CD4-positive, alpha-beta memory T cell (primary cell): ENCODE results near the gene CHPF2. TPM values are rescaled to one million over a fixed set of nuclear protein-coding genes. Genes with fewer than 3 reads are reported as not detected.

ENCODE experiments used
- CTCF ChIA-PET: fragments of 350-600 bp; sonication (Branson Sonifier 250); formaldehyde crosslinking; loops from one replicate; lab custom pipeline; 2021; ENCODE audit warnings: inconsistent platforms; ENCODE audit not compliant: partially characterized antibody; lab: Charles Lee
- POLR2A ChIA-PET: fragments of 350-600 bp; sonication (Branson Sonifier 250); formaldehyde crosslinking; loops from one replicate; lab custom pipeline; 2021; ENCODE audit not compliant: partially characterized antibody; lab: Charles Lee
- DNase-seq, 5 donors: peaks; one replicate each; pipeline versions ENCODE4 v3.0.0 to v3.0.0-alpha.2; 2020 to 2022; ENCODE audit warnings: mixed read lengths in 1 of 5
- H3K27ac ChIP-seq: one replicate; pipeline ENCODE4 v1.7.0; 2013; ENCODE audit warnings: low read depth, low read length
- H3K27me3 ChIP-seq: 2 replicates; pipeline ENCODE4 v1.7.0; 2013; ENCODE audit warnings: mild to moderate bottlenecking, low read length, moderate library complexity; ENCODE audit not compliant: insufficient read depth
- H3K36me3 ChIP-seq: 2 replicates; pipeline ENCODE4 v1.7.0; 2013; ENCODE audit warnings: mild to moderate bottlenecking, low read length, moderate library complexity; ENCODE audit not compliant: insufficient read depth
- H3K4me1 ChIP-seq: 2 replicates; pipeline ENCODE4 v1.7.0; 2013; ENCODE audit warnings: mild to moderate bottlenecking, low read length, moderate library complexity; ENCODE audit not compliant: insufficient read depth
- H3K4me3 ChIP-seq, 2 donors: one replicate each; pipeline ENCODE4 v1.7.0; 2013; ENCODE audit warnings: low read length in 2 of 2, mild to moderate bottlenecking in 1 of 2
- H3K9me3 ChIP-seq, 2 donors: one replicate each; pipeline ENCODE4 v1.7.0; 2013; ENCODE audit warnings: low read length in 2 of 2, control low read depth in 1 of 2; ENCODE audit not compliant: control insufficient read depth in 1 of 2
- H3K27ac Mint-ChIP-seq, 7 donors: one replicate each; pipeline ENCODE4 v1.8.0; 2020 to 2021; ENCODE audit warnings: mixed read lengths in 7 of 7, mild to moderate bottlenecking in 6 of 7, inconsistent platforms in 3 of 7, moderate library complexity in 3 of 7
- H3K27me3 Mint-ChIP-seq, 2 donors: one replicate each; pipeline ENCODE4 v1.8.0; 2020 to 2021; ENCODE audit warnings: mixed read lengths in 2 of 2
- H3K36me3 Mint-ChIP-seq, 2 donors: one replicate each; pipeline ENCODE4 v1.8.0; 2020 to 2021; ENCODE audit warnings: mixed read lengths in 2 of 2, inconsistent platforms in 1 of 2, mild to moderate bottlenecking in 1 of 2
- H3K4me1 Mint-ChIP-seq, 4 donors: one replicate each; pipeline ENCODE4 v1.8.0; 2020 to 2021; ENCODE audit warnings: mixed read lengths in 4 of 4, mild to moderate bottlenecking in 1 of 4
- H3K4me3 Mint-ChIP-seq, 8 donors: one replicate each; pipeline ENCODE4 v1.8.0; 2020 to 2021; ENCODE audit warnings: mixed read lengths in 8 of 8, mild to moderate bottlenecking in 7 of 8, moderate library complexity in 6 of 8, inconsistent platforms in 3 of 8
- H3K9me3 Mint-ChIP-seq, 8 donors: one replicate each; pipeline ENCODE4 v1.8.0; 2020 to 2021; ENCODE audit warnings: mixed read lengths in 8 of 8, mild to moderate bottlenecking in 5 of 8, inconsistent platforms in 3 of 8, moderate library complexity in 1 of 8
- intact Hi-C: fragments of 100-400 bp; cut with micrococcal nuclease; formaldehyde crosslinking; loops from one replicate; pipeline ENCODE4 v1.15.1; 2023
- polyA plus RNA-seq, 2 donors: library from polyadenylated mRNA; unstranded; fragments of 300-500 nt; fragmentation: Illumina TruSeq; gene quantifications; one replicate each; pipeline ENCODE4 v1.2.3, GENCODE V29; 2021
- total RNA-seq, 2 experiments: library from RNA; stranded (reverse); gene quantifications; one replicate each; pipeline ENCODE4 v1.2.3, GENCODE V29; 2021

CHPF2 gene
- total and polyA plus RNA-seq, 4 experiments from 2014 or later, result 25.3 to 52.3 (median 40.4) TPM

DNA sequence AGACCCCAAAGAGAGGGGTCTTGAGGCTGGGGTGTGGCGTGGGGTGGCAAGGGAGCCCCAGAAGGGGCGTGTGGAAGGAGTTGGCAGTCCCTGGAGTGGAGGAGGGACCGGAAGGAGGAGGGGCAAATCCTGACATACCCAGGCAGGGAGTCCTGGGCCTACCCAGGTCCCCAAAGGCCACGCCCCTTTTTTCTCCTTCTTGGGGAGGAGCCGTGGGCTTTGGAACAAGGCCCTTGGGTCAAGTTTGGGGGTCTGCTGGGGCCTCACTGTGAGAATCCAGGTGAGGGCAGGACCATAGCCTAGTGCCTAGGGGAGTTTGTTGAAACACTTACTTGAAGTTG lies 17.4 kb downstream of the CHPF2 start:
- Histone ChIP-seq H3K9me3 (no peaks in the 10 kb centered on the region), H3K27ac (no peak overlapping the region), H3K4me1 (peaks cover 46% of the 10 kb centered on the region), H3K36me3 (no peaks in the 10 kb centered on the region), H3K4me3 (no peak overlapping the region), H3K27me3 (peaks cover 37% of the 10 kb centered on the region)
- ChIA-PET CTCF (no interaction called here), POLR2A (interaction anchor here (1.0 kb wide), 1 partner anchor 17 kb away, joined by 3 read pairs; the partner anchor contains the start of gene CHPF2)
- DNase-seq, result peak in 1 of 5 donors; percentile 28
- Mint-ChIP-seq H3K9me3 (no peaks in the 10 kb centered on the region), H3K4me1 (peaks cover 19 to 57% (median 32%) of the 10 kb centered on the region in 4 donors), H3K36me3 (no peaks in the 10 kb centered on the region), H3K4me3 (peak overlapping the region in 7 of 8 donors; percentile 51 to 82 (median 71)), H3K27ac (peak overlapping the region in 1 of 7 donors; percentile 4), H3K27me3 (peaks cover 31 to 50% of the 10 kb centered on the region in 2 donors)
- intact Hi-C loops, result loop anchor here (5.0 kb wide), 1 partner anchor 42 kb away; no protein-coding TSS in a partner anchor

DNA sequence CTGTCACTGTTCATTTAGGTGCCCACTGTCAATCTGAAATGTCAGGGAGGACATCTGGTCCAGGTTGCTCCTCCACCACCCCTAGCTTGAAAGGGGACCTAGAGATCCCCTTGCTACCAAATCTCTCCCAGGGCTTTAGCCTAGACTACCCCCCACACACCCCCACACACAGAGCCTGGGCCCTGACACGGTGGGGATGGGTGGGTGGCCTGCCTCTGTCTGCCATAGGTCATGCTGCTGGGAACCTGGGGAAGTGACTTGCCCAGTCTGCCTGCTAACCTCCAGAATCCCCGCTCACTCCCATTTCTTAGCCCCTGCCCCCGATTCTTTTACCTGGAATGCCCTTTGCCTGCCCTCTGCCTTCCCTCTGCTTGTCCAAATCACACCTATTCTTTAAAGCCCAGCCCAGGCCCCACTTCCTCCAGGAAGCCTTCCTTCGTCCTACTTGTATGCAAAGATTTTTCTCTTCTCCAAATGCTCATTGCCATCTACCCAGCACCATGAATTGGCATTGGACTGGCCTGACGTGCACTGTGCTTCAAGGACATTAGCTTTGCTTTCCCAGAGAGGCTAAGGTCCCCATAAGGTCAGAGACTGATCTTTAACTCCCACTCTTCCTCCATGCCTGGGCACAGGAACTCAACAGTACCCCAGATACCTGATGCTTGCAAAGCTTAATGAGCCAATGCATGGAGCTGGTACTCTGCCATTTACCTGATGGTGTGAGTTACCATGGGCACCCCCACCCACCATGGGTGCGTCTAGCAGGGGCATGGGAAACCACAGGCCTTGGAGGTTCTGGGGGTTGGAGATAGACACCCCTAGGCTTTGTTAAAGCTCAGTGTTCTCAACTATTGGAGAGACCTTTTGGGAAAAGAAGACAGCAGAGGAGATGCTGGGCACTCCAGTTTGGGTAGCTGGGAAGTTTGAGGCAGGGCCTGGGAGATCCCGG lies 18.2 kb downstream of the CHPF2 start:
- H3K4me3 Mint-ChIP-seq, result peak overlapping the region; percentile 58 to 82 (median 76)
- H3K27ac ChIP-seq, result no peak overlapping the region
- CTCF ChIA-PET, result interaction anchor here (0.8 kb wide), 1 partner anchor 54 kb away, joined by 3 read pairs; no protein-coding TSS in a partner anchor
- intact Hi-C loops, result no loop called here
- H3K27ac Mint-ChIP-seq, result peak overlapping the region in 4 of 7 donors; percentile 11 to 77 (median 32)
- no peaks in the 10 kb centered on the region for H3K36me3 Mint-ChIP-seq
- DNase-seq, result peak in 1 of 5 donors; percentile 24
- H3K4me3 ChIP-seq, result no peak overlapping the region
- no peaks in the 10 kb centered on the region for H3K36me3 ChIP-seq
- H3K9me3 ChIP-seq, result no peaks in the 10 kb centered on the region
- POLR2A ChIA-PET, result interaction anchor here (1.0 kb wide), 1 partner anchor 18 kb away, joined by 3 read pairs; the partner anchor contains the start of gene CHPF2
- peaks cover 38% of the 10 kb centered on the region for H3K4me1 ChIP-seq
- peaks cover 32 to 55% of the 10 kb centered on the region in 2 donors for H3K27me3 Mint-ChIP-seq
- peaks cover 19 to 53% (median 30%) of the 10 kb centered on the region in 4 donors for H3K4me1 Mint-ChIP-seq
- H3K9me3 Mint-ChIP-seq, result no peaks in the 10 kb centered on the region
- peaks cover 32% of the 10 kb centered on the region for H3K27me3 ChIP-seq

- Mint-ChIP-seq H3K27me3 (peaks cover 30 to 58% of the 10 kb centered on the region in 2 donors), H3K4me3 (peak overlapping the region in 7 of 8 donors; percentile 49 to 82 (median 73)), H3K36me3 (no peaks in the 10 kb centered on the region), H3K27ac (no peak overlapping the region), H3K9me3 (no peaks in the 10 kb centered on the region), H3K4me1 (peaks cover 17 to 47% (median 26%) of the 10 kb centered on the region in 4 donors)
- Histone ChIP-seq H3K27ac (no peak overlapping the region), H3K4me1 (peaks cover 33% of the 10 kb centered on the region), H3K27me3 (peaks cover 32% of the 10 kb centered on the region), H3K9me3 (no peaks in the 10 kb centered on the region), H3K4me3 (no peak overlapping the region), H3K36me3 (no peaks in the 10 kb centered on the region)
- ChIA-PET CTCF (interaction anchor here (0.8 kb wide), 1 partner anchor 53 kb away, joined by 3 read pairs; no protein-coding TSS in a partner anchor), POLR2A (no interaction called here)
- DNase-seq, result no peak
- intact Hi-C loops, result no loop called here
These were observed 19.0 kb downstream of the CHPF2 start for GRCh38 chr7:151251328-151251688.

DNA sequence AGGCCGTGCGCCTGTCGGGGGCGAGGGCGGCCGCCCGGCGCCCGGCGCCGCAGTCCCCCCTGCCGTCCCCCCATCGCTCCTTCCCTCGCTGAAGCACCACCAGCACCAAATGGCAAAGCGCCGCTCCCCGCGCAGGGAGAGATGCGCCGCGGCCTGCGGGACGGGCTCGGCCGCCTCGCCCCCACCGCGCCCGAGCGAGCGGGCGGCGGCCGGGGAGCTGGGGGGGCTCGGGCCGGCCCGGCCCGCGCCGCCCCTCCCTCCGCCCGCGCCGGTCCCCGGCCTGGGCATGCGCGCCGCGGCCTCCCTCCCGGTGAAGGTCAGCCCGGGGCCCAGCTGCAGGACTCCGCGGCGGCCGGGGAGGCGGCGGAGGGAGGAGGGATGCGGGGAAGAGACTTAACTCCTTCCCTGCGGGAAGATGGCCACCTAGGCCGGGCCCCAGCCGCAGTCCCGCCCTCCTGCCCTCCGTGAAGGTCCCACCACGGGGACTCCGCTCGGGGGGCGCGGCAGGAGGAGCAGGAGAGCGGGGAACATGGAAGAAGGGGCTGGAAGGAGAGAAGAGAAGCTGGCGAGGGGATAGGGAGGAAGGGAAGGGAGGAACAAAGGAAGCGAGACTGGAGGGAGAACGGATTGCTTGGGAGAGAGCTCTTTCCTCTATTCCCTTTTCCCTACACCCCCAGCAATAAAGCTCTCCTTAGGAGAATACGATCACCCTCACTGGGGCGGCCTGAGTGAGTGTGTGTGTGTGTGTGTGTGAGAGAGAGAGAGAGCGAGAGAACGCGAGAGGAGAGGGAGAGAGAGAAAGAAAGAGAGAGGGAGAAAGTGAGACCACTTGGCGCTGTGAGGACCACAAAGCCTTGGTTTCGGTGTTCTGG lies 19.6 kb downstream of the CHPF2 start:
- Mint-ChIP-seq H3K36me3 (no peaks in the 10 kb centered on the region), H3K4me3 (peak overlapping the region in 7 of 8 donors; percentile 45 to 75 (median 59)), H3K9me3 (no peaks in the 10 kb centered on the region), H3K27ac (no peak overlapping the region), H3K4me1 (peaks cover 16 to 44% (median 24%) of the 10 kb centered on the region in 4 donors), H3K27me3 (peaks cover 31 to 58% of the 10 kb centered on the region in 2 donors)
- intact Hi-C loops, result no loop called here
- ChIA-PET POLR2A (no interaction called here), CTCF (interaction anchor here (1.1 kb wide), 1 partner anchor 16 kb away, joined by 3 read pairs; no protein-coding TSS in a partner anchor)
- H3K4me1 ChIP-seq, result peaks cover 30% of the 10 kb centered on the region
- no peaks in the 10 kb centered on the region for H3K9me3 ChIP-seq
- no peak overlapping the region for H3K4me3 ChIP-seq
- no peak overlapping the region for H3K27ac ChIP-seq
- H3K27me3 ChIP-seq, result peaks cover 32% of the 10 kb centered on the region
- no peaks in the 10 kb centered on the region for H3K36me3 ChIP-seq
- DNase-seq, result peak in 1 of 5 donors; percentile 43

DNA sequence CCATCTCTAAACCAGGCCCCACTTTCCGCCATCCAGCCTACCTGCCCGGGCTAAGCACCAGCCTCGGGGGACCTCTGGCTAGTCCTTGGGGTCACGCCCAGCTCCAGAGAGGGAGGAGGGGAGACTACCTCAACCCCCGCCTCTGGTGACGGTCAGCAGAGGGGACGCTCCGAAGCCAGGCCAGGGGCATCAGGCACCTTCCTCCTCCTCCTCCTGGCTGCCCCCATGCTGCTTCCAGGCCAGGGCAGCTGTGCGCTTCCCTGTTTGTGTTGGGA lies 20.2 kb downstream of the CHPF2 start:
- Histone ChIP-seq H3K36me3 (no peaks in the 10 kb centered on the region), H3K27ac (no peak overlapping the region), H3K9me3 (no peaks in the 10 kb centered on the region), H3K4me1 (peaks cover 25% of the 10 kb centered on the region), H3K27me3 (peaks cover 27% of the 10 kb centered on the region), H3K4me3 (no peak overlapping the region)
- no peak overlapping the region for H3K27ac Mint-ChIP-seq
- H3K36me3 Mint-ChIP-seq, result no peaks in the 10 kb centered on the region
- POLR2A ChIA-PET, result no interaction called here
- peak overlapping the region in 7 of 8 donors; percentile 33 to 73 (median 58) for H3K4me3 Mint-ChIP-seq
- H3K27me3 Mint-ChIP-seq, result peaks cover 33 to 57% of the 10 kb centered on the region in 2 donors
- intact Hi-C loops, result no loop called here
- DNase-seq, result no peak
- peaks cover 15 to 42% (median 24%) of the 10 kb centered on the region in 4 donors for H3K4me1 Mint-ChIP-seq
- CTCF ChIA-PET, result interaction anchor here (1.1 kb wide), 1 partner anchor 16 kb away, joined by 3 read pairs; no protein-coding TSS in a partner anchor
- no peaks in the 10 kb centered on the region for H3K9me3 Mint-ChIP-seq

DNA sequence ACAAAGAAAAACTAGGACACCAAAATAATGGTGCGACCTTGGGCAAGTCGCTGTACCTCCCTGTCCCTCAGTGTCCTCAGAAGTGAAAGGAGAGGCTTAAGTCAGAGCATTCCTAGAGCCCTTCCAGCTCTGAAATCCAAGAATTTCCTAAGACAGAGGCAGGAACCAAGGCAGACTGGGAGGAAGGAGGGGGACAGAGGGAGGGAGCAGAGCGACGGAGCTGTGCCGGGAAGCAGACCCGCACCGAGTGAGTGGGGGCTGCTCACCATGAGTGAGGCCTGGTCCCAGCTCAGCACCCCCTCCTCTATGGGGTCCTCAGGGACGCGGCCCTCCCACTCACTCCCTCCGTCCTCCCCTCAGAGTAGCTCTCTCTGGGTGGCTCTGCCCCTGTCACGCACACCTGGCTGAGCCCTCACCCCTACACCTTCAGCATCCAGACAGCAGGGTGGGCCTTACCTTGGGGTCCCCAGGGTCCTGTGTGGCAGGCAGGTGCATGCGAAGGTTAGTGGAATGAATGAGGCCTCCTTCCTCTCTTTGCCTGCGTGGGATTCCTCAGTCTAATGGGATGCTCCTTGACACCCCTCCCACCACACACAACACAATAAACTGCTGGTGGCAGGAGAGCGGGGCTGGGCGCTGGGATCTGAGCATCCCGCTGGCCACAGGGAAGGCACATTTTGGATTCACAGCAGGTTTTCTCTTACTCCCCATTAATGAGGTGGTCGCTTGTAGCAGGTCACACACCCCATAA lies 20.9 kb downstream of the CHPF2 start:
- Mint-ChIP-seq H3K27ac (no peak overlapping the region), H3K4me3 (peak overlapping the region in 6 of 8 donors; percentile 47 to 73 (median 56)), H3K4me1 (peaks cover 15 to 36% (median 22%) of the 10 kb centered on the region in 4 donors), H3K27me3 (peaks cover 34 to 57% of the 10 kb centered on the region in 2 donors), H3K36me3 (no peaks in the 10 kb centered on the region), H3K9me3 (no peaks in the 10 kb centered on the region)
- DNase-seq, result peak in 1 of 5 donors; percentile 28
- Histone ChIP-seq H3K9me3 (no peaks in the 10 kb centered on the region), H3K27ac (no peak overlapping the region), H3K4me1 (peaks cover 19% of the 10 kb centered on the region), H3K27me3 (peaks cover 24% of the 10 kb centered on the region), H3K4me3 (no peak overlapping the region), H3K36me3 (no peaks in the 10 kb centered on the region)
- intact Hi-C loops, result no loop called here
- POLR2A ChIA-PET, result no interaction called here
- CTCF ChIA-PET, result no interaction called here
